Panc1 (cell line): ENCODE data around the gene MXRA8. TPM values are rescaled to one million over a fixed set of nuclear protein-coding genes. Genes with fewer than 3 reads are reported as not detected.

Experiments
- ATAC-seq: fragments of 200-7000 bp; cut with Tn5 transposase; 2 replicates; pipeline ENCODE4 v1.9.1; 2020; ENCODE audit warnings: mild to moderate bottlenecking, moderate library complexity
- BruUV-seq: library from RNA; stranded (reverse); fragments of 400-500 nt; replicated peaks from 2 replicates; lab custom pipeline; 2021; lab: Mats Ljungman, UMichigan
- CTCF ChIA-PET: fragments of 300-600 bp; sonication (Branson Sonifier 250); formaldehyde crosslinking; loops from one replicate; lab custom pipeline; 2022; ENCODE audit warnings: antibody characterized with exemption; lab: Charles Lee
- POLR2A ChIA-PET: fragments of 300-600 bp; sonication (Branson Sonifier 250); formaldehyde crosslinking; loops from one replicate; lab custom pipeline; 2022; ENCODE audit warnings: antibody characterized with exemption; lab: Charles Lee
- DNase-seq: peaks from one replicate; pipeline ENCODE4 v3.0.0-alpha.2; 2010; ENCODE audit warnings: low read depth, low spot score
- H3K27ac ChIP-seq: 2 replicates; pipeline ENCODE4 v1.5.1; 2011; ENCODE audit warnings: mild to moderate bottlenecking, low read length, inconsistent platforms
- H3K27me3 ChIP-seq: fragments of 200-500 bp; sonication (Bioruptor generic); 2 replicates; pipeline ENCODE4 v1.6.0; 2014; ENCODE audit warnings: low read length, inconsistent platforms; ENCODE audit not compliant: control insufficient read depth, insufficient read depth
- H3K36me3 ChIP-seq: fragments of 200-500 bp; sonication (Bioruptor generic); 2 replicates; pipeline ENCODE4 v1.5.1; 2014; ENCODE audit warnings: inconsistent platforms, mild to moderate bottlenecking, low read length, moderate library complexity; ENCODE audit not compliant: control insufficient read depth, insufficient read depth
- H3K4me1 ChIP-seq: 2 replicates; pipeline ENCODE4 v1.5.1; 2011; ENCODE audit warnings: inconsistent platforms, mild to moderate bottlenecking, low read length, moderate library complexity; ENCODE audit not compliant: control insufficient read depth, insufficient read depth
- H3K4me3 ChIP-seq, 2 experiments: 2 replicates each; pipeline ENCODE4 v1.5.1; 2011 to 2012; ENCODE audit warnings: low read depth in 2 of 2, low read length in 2 of 2, mild to moderate bottlenecking in 2 of 2, inconsistent platforms in 1 of 2, moderate library complexity in 1 of 2
- H3K9me3 ChIP-seq: fragments of 200-500 bp; sonication (Bioruptor generic); 2 replicates; pipeline ENCODE4 v1.5.1; 2014; ENCODE audit warnings: low read depth, mild to moderate bottlenecking, inconsistent platforms, low read length, moderate library complexity; ENCODE audit not compliant: control insufficient read depth, insufficient read depth
- POLR2AphosphoS5 ChIP-seq: IDR thresholded peaks from 2 replicates; pipeline ENCODE4 v1.6.1; 2012; ENCODE audit warnings: mild to moderate bottlenecking, low read depth, low read length, moderate library complexity
- SIN3A ChIP-seq: IDR thresholded peaks from 2 replicates; pipeline ENCODE4 v1.6.1; 2012; ENCODE audit warnings: low read depth, mild to moderate bottlenecking, low read length, moderate library complexity, borderline replicate concordance; ENCODE audit not compliant: insufficient read depth
- TCF7L2 ChIP-seq: IDR thresholded peaks from 2 replicates; pipeline ENCODE4 v1.6.1; 2011; ENCODE audit warnings: mild to moderate bottlenecking, low read depth, low read length, inconsistent platforms
- in situ Hi-C: cut with HindIII; loops from 2 replicates; pipeline ENCODE4 v1.10.0; 2016; ENCODE audit warnings: low sequenced_read_pairs, low pct_unique_long_range_greater_than_20kb
- intact Hi-C: fragments of 100-400 bp; cut with micrococcal nuclease; formaldehyde crosslinking; loops from one replicate; pipeline ENCODE4 v1.10.0; 2022; ENCODE audit not compliant: unreplicated experiment
- total RNA-seq: library from RNA; stranded (reverse); gene quantifications from one replicate; pipeline ENCODE4 v1.2.1, GENCODE V29; 2021; ENCODE audit not compliant: unreplicated experiment
- TF ChIP-seq, protein P1 (sequence below), 2 experiments: IDR thresholded peaks; 2 replicates each; pipeline ENCODE4 v1.6.1; 2011 to 2012; ENCODE audit warnings: low read depth in 2 of 2, control low read depth in 1 of 2, low read length in 1 of 2, mild to moderate bottlenecking in 1 of 2, moderate library complexity in 1 of 2; ENCODE audit not compliant: insufficient read depth in 1 of 2
- TF ChIP-seq, protein P2 (sequence below): fragments of 450-650 bp; IDR thresholded peaks from 2 replicates; pipeline ENCODE4 v1.5.1; 2017; ENCODE audit warnings: mild to moderate bottlenecking

MXRA8 gene
- total RNA-seq, 1 experiment from 2014 or later, result 96.0 TPM

DNA sequence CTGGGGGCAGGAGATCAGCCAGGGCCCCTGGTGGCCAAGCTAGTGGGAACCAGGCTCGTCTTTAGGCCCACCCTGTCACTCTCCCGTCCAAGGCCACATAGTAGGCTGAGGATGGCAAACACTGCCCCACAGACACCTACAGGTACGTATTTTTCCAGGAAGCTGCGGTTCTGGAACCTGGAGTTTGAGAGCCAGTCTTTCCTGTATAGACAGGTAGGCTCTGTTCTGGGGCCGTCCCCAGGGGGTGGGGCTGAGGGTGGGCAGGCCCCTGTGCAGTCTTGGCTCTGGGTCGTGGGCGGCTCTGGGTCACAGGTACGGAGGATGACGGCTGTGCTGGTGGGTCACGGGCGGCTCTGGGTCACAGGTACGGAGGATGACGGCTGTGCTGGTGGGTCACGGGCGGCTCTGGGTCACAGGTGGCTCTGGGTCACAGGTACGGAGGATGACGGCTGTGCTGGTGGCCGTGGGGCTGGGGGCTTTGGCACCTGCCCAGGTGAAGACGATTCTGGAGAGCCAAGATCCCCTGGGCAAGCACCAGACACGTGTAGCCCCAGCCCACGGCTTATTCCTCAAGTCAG lies 47.8 kb downstream of the MXRA8 start:
- TF ChIP-seq POLR2AphosphoS5, result no peak; the same call in 1 of the 2 replicates
- TF ChIP-seq, protein P1, sequence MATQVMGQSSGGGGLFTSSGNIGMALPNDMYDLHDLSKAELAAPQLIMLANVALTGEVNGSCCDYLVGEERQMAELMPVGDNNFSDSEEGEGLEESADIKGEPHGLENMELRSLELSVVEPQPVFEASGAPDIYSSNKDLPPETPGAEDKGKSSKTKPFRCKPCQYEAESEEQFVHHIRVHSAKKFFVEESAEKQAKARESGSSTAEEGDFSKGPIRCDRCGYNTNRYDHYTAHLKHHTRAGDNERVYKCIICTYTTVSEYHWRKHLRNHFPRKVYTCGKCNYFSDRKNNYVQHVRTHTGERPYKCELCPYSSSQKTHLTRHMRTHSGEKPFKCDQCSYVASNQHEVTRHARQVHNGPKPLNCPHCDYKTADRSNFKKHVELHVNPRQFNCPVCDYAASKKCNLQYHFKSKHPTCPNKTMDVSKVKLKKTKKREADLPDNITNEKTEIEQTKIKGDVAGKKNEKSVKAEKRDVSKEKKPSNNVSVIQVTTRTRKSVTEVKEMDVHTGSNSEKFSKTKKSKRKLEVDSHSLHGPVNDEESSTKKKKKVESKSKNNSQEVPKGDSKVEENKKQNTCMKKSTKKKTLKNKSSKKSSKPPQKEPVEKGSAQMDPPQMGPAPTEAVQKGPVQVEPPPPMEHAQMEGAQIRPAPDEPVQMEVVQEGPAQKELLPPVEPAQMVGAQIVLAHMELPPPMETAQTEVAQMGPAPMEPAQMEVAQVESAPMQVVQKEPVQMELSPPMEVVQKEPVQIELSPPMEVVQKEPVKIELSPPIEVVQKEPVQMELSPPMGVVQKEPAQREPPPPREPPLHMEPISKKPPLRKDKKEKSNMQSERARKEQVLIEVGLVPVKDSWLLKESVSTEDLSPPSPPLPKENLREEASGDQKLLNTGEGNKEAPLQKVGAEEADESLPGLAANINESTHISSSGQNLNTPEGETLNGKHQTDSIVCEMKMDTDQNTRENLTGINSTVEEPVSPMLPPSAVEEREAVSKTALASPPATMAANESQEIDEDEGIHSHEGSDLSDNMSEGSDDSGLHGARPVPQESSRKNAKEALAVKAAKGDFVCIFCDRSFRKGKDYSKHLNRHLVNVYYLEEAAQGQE (IDR thresholded peaks at IDR 0.05; ENCODE audit: insufficient read depth in 1 of 2, low read depth in 2 of 2, low read length in 1 of 2), result no peak
- TF ChIP-seq, protein P2, sequence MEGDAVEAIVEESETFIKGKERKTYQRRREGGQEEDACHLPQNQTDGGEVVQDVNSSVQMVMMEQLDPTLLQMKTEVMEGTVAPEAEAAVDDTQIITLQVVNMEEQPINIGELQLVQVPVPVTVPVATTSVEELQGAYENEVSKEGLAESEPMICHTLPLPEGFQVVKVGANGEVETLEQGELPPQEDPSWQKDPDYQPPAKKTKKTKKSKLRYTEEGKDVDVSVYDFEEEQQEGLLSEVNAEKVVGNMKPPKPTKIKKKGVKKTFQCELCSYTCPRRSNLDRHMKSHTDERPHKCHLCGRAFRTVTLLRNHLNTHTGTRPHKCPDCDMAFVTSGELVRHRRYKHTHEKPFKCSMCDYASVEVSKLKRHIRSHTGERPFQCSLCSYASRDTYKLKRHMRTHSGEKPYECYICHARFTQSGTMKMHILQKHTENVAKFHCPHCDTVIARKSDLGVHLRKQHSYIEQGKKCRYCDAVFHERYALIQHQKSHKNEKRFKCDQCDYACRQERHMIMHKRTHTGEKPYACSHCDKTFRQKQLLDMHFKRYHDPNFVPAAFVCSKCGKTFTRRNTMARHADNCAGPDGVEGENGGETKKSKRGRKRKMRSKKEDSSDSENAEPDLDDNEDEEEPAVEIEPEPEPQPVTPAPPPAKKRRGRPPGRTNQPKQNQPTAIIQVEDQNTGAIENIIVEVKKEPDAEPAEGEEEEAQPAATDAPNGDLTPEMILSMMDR, result no peak
- TF ChIP-seq TCF7L2, result no peak
- TF ChIP-seq SIN3A, result no peak
- in situ Hi-C loops (no loop called here), intact Hi-C loops (no loop called here)
- ChIA-PET POLR2A (interaction anchor here (0.6 kb wide), 1 partner anchor 334 kb away, joined by 4 read pairs; no protein-coding TSS in a partner anchor), CTCF (interaction anchor here (0.6 to 1.0 kb wide), 2 partner anchors 20 to 31 kb away, joined by 3 to 11 read pairs; no protein-coding TSS in a partner anchor)
- BruUV-seq, result no TSS peak
- no peaks in the 10 kb centered on the region; the same call in 1 of the 2 replicates for H3K36me3 ChIP-seq
- H3K27me3 ChIP-seq, result no peaks in the 10 kb centered on the region
- DNase-seq, result no peak
- no peak for ATAC-seq
- peaks cover 24% of the 10 kb centered on the region for H3K4me1 ChIP-seq
- no peak overlapping the region; the same call in 1 of the 2 replicates for H3K27ac ChIP-seq
- no peaks in the 10 kb centered on the region for H3K9me3 ChIP-seq
- H3K4me3 ChIP-seq, result no peak overlapping the region; a peak in 1 of 4 replicates

DNA sequence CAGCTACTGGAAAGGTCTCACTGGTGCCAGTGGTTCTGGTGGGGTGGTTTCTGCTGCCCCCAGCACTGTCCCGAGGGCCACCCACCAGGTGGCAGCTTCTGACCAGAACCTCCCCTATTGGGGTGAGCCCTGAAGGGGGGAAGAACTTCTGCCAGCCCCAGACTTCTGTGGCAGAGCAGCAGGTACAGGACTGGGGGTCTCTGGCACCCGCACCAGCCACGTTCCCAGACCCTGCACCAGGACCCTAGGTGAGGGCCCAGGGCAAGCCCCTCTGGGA lies 48.3 kb downstream of the MXRA8 start:
- Histone ChIP-seq H3K4me1 (peaks cover 30% of the 10 kb centered on the region), H3K36me3 (no peaks in the 10 kb centered on the region; the same call in 1 of the 2 replicates), H3K27me3 (no peaks in the 10 kb centered on the region), H3K27ac (peak overlapping the region; percentile 77), H3K9me3 (no peaks in the 10 kb centered on the region), H3K4me3 (peak overlapping the region; percentile 64 to 72; a peak in 3 of 4 replicates)
- DNase-seq, result no peak
- in situ Hi-C loops (no loop called here), intact Hi-C loops (no loop called here)
- POLR2A ChIA-PET, result interaction anchor here (0.6 kb wide), 1 partner anchor 334 kb away, joined by 4 read pairs; no protein-coding TSS in a partner anchor
- ATAC-seq, result no peak
- TF ChIP-seq SIN3A (no peak), TCF7L2 (no peak), POLR2AphosphoS5 (no peak)
- TF ChIP-seq, protein P2, result no peak
- TF ChIP-seq, protein P1 (IDR thresholded peaks at IDR 0.05; ENCODE audit: insufficient read depth in 1 of 2, low read depth in 2 of 2, low read length in 1 of 2), result no peak
- CTCF ChIA-PET, result interaction anchor here (0.6 kb wide), 2 partner anchors 31 to 189 kb away, joined by 7 to 11 read pairs; no protein-coding TSS in a partner anchor
- no TSS peak for BruUV-seq
